ENCODE results near the gene TSPO.
"Not testable (repeated sequence)": the region's sequence is repeated elsewhere in the genome, so short reads cannot be mapped to it uniquely, and the experiment has no call there.

TSPO gene

DNA sequence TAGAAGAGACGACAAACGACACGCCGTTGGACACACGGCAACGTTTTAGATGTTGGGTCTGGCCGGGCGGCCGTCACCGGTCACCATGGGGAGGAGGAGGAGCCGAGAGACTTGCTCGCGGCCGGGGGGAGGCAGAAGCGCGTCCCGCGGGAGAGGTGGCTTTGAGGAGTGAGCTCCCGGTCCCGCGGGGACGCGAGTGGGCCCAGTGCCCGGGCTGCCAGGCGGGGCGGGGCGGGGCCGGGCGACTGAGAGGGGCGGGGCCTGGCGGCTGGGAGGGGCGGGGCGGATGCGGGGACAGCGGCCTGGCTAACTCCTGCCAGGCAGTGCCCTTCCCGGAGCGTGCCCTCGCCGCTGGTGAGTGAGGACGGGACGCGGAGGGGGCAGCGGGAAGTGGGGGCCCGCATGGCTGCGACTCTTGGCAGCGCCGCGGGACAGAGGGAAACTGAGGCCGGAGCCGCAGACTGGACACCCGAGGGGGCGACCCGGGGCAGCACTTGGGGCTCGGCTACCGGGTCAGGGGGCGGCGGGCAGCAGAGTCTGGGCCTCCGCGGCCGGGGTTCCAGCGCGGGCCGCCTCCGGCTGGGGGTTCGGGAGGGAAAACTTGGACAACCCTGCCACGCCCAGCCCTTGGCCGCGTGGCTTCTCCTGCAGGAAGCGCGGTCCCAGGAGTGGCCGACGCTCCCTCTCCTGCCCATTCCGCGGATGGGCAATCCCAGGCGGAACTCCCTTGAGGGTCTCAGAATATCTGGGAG lies at the start of gene TSPO:
TSS of gene TSPO (plus strand) at position 309 of the 752 bp plus-strand sequence. CDS start 7,680 bp downstream, outside the sequence.
- DNase-seq: peak; percentile 43 to 49

DNA sequence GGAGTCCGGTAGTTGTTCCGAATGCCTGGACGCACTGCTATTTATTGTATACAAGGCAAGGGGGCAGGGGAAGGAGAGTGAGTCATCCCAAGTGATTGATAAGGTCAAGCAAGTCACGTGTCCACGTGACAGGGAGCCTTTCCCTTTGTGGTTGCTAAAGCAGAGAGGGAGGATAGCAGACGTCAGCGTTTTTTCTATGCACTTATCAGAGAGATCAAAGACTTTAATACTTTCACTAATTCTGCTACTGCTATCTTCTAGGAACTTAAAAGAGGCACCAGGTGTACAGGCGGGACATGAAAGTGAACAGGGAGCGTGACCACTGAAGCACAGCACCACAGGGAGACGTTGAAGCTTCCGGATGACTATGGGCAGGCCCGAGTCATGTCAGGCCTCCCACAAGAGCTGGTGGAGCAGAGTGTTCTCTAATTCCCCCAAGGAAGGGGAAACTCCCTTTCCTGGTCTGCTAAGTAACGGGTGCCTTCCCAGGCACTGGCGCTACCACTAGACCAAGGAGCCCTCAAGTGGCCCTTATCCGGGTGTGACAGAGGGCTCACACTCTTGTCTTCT lies 47.2 kb upstream of the TSPO start:
- DNase-seq: not testable (repeated sequence)

DNA sequence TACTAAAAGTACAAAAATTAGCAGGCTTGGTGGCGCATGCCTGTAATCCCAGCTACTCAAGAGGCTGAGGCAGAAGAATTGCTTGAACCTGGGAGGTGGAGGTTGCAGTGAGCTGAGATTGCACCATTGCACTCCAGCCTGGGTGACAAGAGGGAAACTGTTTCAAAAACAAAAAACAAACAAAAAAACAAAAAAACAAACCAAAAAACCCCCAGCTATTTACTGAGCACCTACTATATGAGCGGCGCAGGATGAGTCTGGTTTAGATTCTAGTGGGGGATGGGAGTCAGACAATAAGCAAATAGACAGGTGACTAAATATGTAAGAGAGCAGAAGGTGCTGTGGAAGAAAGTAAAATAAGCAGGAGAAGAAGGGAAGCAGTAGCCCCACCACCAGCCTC lies 46.4 kb upstream of the TSPO start:
- DNase-seq: not testable (repeated sequence)

DNA sequence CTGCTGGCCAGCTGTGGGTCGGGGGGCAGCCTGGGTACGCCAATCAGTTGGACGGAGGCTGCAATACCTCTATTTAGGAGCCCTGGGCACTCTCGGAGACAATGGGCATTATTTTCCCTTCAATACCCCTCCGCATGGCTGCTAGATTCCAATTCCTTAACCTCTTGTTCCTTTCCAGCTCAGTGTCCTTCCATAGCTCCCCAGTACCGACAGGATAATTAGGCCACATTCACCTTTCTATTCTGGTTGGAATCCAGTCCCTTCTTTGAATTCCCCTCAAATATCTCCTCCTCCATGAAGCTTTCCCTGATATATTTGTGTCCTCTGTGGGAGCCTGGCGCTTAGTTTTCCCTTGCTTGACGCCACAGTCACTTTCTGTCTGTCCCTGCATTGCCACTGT lies 45.1 kb upstream of the TSPO start:
- DNase-seq: no peak

DNA sequence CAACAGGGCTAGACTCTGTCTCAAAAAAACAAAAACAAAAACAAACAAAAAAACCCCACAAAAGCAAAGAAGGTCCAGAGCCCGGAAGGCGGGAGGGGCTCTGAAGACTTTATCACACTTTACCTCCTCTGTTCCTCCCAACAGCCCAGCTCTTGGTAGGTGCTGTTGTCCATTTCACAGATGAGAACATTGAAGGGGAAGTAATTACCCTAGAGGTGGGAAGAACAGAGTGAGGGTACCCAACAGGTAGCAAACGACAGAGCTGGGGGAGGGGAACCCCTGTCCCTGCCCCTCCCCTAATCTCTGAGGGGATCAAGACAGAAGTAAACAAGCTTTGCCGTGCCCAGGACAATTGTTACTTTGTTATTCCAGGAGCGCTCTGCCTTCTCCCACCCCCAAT lies 41.8 kb upstream of the TSPO start:
- no peak for DNase-seq

DNA sequence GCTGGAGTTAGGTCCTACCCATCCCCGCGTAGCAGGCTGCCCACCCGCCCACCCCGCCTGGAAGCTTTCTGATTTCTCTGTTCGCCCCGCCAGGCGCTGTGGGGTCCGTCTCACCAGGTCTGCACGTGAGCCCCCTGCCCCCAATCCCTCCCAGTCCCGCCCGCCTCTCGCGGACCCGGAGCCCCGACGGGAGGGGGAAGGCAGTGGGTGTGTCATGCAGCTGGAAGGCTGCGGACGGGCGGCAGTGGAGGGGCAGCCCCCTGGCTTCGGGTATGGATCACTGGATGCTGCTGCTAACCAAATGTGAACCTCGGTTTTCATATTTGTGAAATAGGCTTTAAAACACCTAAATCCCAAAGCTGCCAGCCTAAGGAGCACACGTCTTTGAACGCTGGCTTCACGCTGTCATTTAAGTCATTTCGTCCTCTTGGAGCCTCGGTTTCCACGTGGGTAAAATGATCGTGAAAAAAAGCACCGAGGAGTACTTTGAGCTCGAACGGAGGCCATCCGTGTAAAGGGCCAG lies 41.4 kb upstream of the TSPO start:
- no peak for DNase-seq

DNA sequence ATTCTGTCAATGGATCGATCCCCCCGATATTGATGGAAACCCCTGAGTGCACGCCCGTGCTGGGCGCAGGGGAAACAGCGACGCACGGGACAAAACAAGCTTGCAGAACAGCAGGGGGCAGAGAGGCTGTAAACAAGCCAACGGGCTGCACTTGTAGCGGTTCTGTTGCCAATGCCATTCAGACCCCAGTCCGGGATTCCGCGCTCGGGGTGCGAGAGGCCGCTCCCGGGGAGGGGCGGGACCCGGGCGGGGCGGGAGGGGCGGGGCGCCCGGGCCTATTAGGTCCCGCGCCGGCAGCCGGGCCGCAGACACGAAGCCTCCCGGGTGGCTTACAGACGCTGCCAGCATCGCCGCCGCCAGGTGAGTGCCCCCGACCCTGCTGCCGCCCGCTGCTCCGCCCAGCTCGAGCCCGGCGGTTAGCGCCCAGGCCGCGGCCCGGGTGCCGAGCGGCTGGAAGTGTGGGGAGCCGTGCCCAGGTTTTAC lies 40.9 kb upstream of the TSPO start, which contains the start of gene BIK:
TSS of gene BIK (plus strand) at position 307 of the 483 bp plus-strand sequence. CDS start 13,273 bp downstream, outside the sequence.
- DNase-seq: peak; percentile 22 to 27

DNA sequence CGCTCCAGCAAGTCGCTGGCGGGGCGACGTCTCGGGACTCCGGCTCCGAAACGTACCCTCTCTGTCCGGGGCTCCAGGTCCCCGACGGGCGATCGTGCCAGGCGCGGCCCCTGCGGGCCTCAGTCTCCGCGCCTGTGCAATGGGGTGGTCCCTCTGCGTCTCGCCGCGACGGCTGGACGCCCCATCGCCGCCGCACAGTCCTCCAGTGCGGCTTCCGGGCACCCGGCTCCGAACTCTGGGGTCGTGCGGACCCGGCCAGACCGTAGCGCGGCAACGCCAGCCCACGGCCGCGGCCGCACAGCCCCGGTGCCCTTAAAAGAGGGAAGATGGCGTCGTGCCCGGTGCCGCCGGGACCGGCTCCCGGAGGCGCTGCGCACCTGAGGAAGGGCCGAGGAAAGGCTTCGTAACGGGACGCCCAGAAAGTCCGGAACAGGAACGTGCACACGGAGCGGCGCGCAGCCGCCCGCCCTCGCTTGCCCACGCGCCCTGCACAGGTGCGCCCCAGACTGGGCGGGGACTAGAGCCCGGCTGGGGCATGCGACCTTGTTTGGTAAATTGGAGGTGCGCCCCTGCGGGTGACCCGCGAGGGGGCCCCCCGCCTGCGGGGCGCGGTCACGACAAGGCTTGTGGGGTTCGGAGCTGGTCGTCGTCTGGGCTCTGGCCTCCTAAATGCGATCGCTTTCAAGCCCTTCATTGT lies 40.3 kb upstream of the TSPO start:
- peak; percentile 46 to 47 for DNase-seq

DNA sequence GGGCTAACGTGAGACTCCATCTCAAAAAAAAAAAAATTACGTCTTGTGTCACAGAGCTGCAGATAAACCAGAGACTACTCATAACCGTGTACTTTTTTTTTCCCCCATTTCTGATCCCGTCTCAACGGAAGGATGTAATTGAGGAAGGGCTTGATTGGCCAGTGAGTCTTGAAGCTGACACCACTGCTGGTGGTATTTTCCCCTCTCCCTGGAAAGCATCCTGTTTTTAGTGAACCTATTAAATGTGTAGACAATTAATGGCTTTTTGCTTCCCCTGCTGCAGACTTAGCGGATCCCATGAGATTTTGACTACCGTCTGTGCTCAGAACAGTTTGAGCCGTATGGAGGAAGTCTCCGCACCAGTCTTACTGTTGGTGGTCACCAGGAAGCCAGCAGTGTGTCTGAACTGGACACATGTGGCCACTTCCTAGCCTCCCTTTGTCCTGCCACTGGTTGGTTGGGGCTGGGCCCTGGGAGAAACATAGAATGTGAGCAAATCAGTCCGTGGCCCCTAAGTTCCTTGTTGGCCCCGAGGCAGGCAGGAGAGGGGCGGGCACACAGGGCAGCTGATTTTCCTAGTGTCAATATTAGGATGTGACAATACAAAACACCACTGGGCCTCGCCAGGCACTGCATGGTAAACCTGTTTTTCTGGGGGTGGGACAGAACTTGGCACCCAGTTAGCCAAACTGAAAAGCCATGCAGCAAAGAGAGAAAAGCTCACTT lies 37.7 kb upstream of the TSPO start:
- no peak for DNase-seq

DNA sequence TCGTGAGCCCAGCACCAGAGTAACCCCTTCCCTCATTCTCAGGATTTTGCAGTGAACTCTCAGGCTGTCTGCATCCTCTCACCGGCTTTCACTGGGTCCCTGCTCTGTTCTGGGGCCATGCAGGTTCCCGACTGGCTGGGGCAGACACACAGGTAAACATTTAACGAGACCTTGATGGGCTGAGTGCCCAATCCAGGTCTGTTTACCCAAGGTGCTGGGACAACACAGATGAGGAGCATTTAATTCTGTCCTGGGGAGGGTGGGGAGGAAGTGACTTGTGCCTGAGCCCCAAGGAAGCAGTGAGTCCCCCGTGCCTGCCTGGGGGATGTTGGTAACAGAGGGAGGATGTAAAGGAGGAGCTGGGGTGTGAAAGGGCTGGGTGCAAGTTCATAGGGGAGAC lies 36.4 kb upstream of the TSPO start:
- no peak for DNase-seq

DNA sequence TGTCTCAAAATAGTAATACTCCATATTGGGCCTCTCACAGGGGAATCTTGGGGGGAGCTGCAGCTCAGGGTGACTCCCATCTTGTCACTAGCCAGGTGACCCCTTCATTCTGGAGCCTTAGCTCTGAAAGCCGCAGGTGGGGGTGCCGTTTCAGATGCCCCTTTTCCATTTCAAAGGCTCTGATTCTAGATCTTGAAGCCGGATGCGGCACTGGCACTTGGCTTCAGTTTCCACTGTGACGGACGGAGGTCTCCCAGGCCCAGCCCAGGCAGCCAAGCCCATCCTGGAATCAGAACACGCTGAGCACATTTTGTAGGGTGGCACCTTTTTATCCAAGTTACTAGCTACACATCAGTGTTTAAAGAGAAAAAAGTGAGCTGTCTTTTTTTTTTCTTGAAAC lies 34.4 kb upstream of the TSPO start:
- no peak for DNase-seq

DNA sequence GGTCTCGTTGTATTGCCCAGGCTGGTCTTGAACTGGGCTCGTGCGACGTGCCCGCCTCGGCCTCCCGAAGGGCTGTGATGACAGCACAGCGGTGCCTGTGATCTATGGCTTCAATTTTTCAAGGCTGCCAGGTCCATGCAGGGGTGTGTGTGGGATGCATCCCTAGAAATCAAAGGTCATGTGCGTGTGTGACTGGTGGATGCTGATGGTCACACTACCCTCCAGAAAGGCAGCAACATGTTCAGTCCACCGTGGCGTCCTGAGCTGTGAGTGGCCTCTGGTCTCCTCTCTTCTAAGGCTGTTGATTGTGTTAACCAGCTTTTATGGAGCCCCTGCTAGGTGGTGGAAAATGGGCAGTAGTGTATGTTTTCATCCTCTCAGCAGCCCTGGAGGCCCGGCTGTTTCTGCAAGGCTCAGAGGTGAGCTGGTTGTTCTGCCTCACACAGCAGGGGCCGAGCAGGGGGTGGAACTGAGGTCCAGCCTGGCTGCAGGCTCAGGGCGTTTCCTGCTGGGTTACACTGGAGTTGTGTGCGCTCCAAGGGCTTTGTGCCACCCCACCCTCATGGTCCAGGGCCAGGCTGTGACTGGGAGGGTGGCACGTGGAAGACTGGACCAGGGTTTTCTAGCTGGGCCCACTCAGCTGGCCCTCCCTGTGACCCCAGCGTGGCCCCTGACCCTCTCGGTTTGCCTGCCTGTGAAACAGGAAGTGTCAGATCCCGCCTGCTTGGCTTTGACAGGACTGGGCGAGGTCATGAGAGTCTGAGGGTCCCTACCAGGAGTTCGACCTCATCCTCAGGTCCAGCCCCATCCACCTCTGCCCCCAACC lies 33.1 kb upstream of the TSPO start:
- no peak for DNase-seq

DNA sequence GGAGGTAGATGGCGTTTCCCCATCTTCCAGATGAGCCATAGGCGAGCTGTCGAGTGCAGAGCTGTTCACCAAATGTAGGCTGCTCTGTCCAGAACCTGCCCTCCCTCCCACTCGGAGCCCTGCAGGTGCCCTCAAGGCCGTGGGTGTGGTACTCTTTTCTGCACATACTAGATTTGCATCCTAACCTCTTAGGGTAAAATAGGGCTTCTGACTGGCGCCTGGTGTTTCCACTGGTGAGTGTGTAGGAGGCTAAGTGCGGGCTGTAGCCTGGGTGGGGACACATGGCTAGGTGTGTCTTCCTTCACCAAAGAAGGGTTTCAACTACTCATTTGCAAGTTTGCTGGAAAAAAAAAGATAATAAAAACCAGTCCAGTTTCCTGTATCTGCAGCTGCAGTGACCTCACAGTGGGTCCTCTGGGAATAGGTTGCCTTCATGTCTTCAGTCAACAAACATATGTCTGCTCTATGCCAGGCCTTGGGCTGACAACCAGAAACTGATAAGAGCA lies 32.4 kb upstream of the TSPO start:
- no peak for DNase-seq

DNA sequence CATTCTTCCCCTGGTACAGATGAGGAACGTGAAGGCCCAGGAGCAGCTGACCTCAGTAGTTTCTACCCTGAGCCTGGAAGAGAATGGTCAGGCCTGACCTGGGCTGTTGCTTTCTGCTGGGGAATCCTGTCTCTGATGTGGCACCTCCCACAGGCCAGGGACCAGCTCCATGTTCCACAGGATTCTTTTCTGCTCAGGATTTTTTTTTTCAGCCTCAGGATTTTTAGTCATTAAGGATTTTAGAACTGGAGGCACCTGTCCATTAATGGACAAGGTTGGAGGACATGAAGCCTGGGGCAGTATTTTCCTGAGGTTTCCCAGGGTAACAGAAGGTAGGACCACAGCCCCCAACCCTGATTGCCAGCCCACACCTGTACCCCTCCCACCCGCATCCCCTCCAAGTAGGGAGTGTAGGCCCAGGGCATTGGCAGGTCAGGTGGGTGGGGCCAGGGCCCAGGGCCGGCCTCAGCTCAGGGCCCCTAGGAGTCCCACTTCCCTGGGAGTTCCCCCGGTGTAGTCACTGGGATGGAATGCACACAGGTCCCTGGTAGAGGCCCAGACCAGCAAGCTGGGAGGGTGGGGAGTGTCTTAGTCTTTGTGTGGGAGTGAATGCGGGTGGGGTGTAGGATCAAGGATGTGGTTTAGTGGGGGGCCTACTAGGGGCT lies 24.7 kb upstream of the TSPO start:
- no peak for DNase-seq

DNA sequence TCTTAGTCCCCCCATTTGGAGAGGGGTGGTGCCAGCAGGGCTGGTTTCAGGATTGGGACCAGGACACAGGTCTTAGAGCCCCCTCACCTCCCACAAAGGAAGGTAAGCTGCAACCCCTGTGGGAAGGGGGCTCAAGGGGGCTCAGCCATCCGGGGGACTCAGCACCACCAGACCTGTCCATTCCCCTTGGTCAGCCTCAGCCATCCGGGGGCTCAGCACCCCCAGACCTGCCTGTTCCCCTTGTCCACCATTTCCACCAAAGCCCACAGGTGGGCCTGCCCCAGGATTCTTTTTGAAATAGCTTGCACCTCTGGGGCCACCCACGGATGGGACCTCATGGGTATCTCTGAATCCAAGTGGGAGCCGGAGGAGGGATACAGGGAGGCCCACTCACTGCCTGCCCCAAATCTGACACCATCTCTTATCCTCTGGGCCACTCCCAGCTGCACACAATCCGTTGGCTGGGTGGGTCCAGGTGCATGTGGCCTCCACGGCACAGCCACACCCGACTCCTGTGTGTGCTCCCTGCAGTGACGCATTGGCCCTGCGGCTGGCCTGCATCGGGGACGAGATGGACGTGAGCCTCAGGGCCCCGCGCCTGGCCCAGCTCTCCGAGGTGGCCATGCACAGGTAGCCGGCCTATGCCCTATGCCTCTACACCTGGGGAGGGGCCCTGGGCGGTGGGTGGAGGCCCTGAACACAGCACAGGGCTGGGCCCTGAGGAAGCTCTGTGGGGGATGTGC lies 24.0 kb upstream of the TSPO start:
- no peak for DNase-seq

DNA sequence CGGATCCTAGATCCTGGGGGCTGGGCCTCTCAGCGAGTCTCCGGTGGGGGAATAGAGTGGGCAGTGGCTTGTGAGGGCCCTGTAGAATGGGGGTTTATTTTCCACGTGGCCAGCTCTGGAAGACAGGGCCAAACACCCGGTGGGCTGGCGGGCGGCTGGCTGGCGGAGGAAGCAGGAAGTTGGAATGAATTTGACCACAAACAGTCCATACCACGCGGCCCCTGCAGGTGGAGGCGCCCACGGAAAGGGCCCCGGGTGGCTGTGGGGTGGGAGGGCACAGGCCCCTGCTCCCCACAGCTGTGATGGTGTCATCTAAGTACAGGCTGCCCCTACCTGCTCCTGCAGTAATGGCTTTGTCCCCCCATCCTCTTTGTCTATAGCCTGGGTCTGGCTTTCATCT lies 23.2 kb upstream of the TSPO start:
- DNase-seq: no peak

DNA sequence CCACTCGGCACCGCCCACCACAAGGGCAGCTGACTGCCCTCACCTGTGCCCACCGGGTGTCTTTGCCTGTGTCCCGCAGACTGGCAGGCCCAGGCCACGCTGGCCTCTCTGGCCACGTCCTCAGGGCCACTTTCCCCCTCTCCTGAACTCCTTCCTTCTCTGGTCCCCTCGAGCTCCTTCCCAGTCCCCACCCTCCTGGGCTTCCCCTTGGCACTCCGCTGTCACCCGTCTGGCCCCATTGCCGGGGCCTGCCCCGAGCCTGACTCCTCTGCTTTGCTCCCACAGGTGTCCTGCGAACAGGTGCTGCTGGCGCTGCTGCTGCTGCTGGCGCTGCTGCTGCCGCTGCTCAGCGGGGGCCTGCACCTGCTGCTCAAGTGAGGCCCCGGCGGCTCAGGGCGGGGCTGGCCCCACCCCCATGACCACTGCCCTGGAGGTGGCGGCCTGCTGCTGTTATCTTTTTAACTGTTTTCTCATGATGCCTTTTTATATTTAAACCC lies 22.4 kb upstream of the TSPO start:
- no peak for DNase-seq

DNA sequence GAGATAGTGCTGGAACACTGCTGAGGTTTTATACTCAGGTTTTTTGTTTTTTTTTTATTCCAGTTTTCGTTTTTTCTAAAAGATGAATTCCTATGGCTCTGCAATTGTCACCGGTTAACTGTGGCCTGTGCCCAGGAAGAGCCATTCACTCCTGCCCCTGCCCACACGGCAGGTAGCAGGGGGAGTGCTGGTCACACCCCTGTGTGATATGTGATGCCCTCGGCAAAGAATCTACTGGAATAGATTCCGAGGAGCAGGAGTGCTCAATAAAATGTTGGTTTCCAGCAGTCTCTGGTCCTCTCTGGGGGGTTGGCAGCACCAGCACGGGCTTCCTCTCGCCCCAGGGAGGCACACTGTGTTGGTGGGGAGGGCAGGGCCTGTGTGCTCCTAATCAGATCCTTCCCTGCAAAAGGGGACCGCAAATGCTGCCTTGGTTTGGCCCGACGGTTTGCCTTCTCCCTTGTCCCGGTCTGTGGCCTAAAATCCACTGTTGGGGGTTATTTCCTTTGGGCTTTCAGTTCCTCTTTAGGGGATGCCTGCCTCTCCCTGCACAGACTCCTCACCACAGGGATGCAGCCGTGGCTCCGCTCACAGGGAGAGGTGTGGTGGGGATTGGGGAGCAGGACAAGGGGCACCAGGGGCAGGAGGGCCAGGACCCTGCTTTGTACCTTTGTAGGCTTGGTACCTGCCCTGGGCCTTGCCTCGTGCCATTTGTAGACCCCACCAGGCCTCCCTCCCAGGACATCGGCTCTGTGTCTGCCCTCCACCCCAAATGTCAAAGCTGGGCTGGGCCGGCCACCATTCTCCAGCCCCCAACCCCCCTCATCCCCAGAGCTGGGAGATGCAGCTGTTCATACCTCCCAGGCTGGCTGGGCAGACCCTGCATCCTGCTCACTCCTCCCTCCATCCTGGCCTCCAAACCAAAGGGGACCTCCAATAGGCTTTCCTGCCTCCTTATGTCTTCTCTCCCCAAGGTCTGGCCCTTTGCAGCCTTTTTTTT lies 21.6 kb upstream of the TSPO start:
- no peak for DNase-seq
